ENCODE data around the gene FKBP5.

- TF ChIP-seq CTCF (IDR thresholded peaks at IDR 0.05) (peak; percentile 77 to 89 (median 88)), POLR2A (IDR thresholded peaks at IDR 0.05) (no peak), EP300 (IDR thresholded peaks at IDR 0.05) (no peak)
Measured at GRCh38 chr6:35736253-35736894, 47.7 kb upstream of the FKBP5 start.

Measured in ovary (tissue), 3 donors.